Metanephros (tissue), 2 donors: ENCODE measurements around the gene NEXMIF. TPM values are rescaled to one million over a fixed set of nuclear protein-coding genes. Genes with fewer than 3 reads are reported as not detected.

Experiments
- small RNA-seq: library from RNA; depleted of rRNA; stranded (forward); fragments of <200 nt; gene quantifications from one replicate; pipeline ENCODE3, GENCODE V24; 2014; ENCODE audit warnings: low replicate concordance
- total RNA-seq: library from RNA; depleted of rRNA; stranded (reverse); fragments of >200 nt; gene quantifications from one replicate; pipeline ENCODE4 v1.2.3, GENCODE V29; 2014

Gene NEXMIF
- total RNA-seq = 4.1 TPM

GRCh38 chrX:74925225-74926088, at the start of gene NEXMIF:
NEXMIF (minus strand) TSS chrX:74925452.

Small RNA genes lying within 50 kb of the gene (small RNA-seq; reads per million reads assigned to genes)
- not detected for gene AL139395.1

Other genes starting within 250 kb of the NEXMIF start
- 34.4 TPM for gene ABCB7, start 230.8 kb upstream of the NEXMIF start, total RNA-seq